ENCODE measurements around the gene KIF26B.

KIF26B gene

DNA sequence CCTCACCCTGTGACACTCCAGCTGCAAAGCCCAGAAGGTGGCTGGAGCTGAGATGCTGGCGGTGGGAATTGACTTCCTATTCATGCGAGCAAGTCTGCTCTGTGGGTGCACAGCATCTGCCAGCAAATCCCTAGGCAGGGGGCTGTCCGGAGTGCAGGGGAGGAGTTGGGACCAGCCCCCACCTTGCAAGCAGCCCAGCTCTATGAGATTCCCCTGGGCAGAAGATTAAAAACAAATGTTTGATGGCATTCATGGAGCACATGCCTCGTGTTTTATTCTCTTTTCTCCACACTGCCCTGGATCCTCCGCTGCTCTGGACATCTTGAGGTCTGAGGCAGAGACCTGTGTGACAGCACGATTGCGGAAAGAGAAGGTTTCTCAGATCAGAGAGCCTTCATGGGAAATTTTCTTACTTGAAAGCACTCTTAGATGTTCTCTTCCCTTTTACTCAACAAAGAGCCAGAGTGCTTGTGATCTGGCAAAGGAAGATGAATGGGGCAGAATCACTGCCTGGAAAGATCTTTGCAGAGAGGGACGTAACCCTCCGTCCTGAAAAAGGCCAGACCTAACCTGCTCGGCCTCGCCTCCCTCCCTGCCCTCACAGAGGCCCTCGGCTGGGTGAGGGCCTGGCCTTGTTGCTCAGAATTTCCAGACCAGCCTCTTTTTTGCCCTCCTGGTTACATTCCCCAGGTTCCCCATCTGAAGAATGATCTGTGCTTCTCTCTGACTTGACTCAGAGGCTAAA, 597.1 kb downstream of the KIF26B start:
- DNase-seq (ENCODE audit: low spot score): no peak

DNA sequence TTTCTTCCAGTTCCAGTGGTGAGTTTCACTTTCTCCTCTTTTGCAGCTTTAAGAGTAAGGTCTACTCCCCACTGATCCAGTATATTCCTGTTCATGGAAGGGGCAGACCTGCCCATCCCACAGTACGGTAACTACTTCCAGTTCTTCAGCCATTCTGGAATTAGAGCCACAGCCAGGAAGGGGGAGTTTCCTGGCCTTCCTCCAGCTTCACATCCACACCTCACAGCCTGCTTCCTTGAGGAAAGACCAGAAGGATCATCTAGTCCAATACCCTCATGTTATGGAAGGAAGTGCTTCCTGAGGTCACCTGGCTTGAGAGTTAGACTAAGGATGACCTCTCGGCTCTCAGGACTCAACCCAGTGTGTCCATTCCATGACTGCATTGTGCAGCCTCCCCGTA, 597.8 kb downstream of the KIF26B start:
- no peak for DNase-seq (ENCODE audit: low spot score)

DNA sequence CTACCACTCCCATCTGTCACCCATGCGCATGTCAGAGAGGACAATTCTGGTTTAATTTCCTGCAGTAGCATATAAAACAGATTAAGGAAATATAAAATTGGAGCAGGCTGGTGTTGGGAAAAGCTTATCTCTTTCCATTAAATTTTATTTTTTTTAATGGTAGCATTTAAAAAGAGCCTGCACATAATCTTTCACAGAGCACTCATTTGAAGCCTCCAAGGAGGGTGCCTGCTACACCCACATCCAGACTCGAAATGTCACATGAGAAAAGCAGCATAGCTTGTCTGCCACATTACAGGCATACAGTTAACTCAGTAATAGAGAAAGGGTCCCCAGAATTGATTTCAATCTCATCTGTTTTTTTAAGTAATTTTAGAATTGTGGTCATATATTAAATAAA, 599.0 kb downstream of the KIF26B start:
- no peak for DNase-seq (ENCODE audit: low spot score)

DNA sequence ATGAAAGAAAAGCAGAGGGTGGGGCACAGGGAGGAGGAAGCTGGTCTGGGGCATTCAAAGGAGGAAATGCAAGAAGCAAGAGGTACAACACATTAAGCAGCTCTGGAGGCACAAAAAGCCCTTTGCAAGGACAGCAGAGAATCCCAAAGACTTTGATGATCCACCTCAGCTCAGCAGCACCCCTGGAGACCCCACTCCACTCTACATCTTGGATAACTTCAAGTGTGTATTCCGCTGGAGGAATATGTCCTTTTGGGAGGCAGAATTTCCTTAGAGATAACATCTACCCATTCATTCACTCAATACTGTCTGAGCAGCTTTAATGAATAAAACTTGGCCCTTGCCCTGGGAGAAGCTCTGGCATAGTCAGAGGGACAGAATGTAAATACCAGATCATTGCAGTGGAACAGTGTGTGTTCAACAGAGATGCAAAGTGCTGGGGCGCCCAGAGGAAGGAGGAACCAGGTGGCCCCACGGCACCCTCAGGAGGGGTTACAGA, 599.7 kb downstream of the KIF26B start:
- DNase-seq (ENCODE audit: low spot score): no peak
